ENCODE measurements around the gene RABL2B. TPM values are rescaled to one million over a fixed set of nuclear protein-coding genes. Genes with fewer than 3 reads are reported as not detected.

RABL2B gene
- total RNA-seq, 2 donors from 2014 or later = 10.6 to 18.5 TPM

DNA sequence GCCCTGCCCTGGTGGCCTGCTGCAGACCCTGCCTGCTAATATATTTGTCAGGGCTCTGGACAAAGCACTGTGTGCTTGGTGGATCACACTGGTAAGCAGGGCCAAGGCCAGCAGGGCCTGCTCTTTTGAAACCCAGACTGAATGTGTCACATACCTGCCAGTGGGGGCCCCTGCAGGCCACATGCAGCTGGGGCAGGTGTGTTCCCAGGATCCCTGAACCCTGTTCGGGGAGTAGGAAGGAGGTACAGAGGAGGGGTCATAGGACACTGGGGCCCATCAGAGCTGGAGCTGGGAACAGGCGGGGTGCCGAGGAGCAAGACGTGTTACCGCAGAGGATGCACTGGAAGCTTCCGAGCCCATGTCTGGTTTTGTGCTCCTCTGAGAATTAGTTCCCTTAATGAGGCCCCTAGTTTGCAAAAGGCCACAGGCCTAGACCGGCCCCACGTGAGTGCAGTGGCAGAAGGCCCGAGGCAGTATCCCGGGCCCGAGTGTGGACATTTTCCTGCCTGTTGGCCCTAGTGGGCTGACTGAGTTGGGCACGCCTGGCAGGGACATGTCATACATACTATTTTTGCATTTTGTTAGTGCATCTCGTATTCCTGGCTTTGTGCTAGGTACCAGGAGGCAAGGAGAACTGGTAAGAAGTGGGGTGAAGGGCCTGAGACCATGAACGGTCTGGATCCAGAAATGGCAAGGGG, 56.6 kb downstream of the RABL2B start:
- H3K9me3 ChIP-seq = no peaks in the 10 kb centered on the region
- no peaks in the 10 kb centered on the region for H3K36me3 ChIP-seq (replicated peaks in 1 of 2; ENCODE audit: insufficient read depth in 1 of 2, low read depth in 2 of 2)
- no peak overlapping the region for H3K4me3 ChIP-seq
- H3K27ac ChIP-seq = no peak overlapping the region
- peaks cover 4% of the 10 kb centered on the region for H3K4me1 ChIP-seq
- ATAC-seq = no peak
- peaks cover 0 to 2% of the 10 kb centered on the region in 2 donors for H3K27me3 ChIP-seq
- TF ChIP-seq, protein P1, sequence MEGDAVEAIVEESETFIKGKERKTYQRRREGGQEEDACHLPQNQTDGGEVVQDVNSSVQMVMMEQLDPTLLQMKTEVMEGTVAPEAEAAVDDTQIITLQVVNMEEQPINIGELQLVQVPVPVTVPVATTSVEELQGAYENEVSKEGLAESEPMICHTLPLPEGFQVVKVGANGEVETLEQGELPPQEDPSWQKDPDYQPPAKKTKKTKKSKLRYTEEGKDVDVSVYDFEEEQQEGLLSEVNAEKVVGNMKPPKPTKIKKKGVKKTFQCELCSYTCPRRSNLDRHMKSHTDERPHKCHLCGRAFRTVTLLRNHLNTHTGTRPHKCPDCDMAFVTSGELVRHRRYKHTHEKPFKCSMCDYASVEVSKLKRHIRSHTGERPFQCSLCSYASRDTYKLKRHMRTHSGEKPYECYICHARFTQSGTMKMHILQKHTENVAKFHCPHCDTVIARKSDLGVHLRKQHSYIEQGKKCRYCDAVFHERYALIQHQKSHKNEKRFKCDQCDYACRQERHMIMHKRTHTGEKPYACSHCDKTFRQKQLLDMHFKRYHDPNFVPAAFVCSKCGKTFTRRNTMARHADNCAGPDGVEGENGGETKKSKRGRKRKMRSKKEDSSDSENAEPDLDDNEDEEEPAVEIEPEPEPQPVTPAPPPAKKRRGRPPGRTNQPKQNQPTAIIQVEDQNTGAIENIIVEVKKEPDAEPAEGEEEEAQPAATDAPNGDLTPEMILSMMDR (IDR thresholded peaks at IDR 0.05) = no peak
- TF ChIP-seq POLR2A (IDR thresholded peaks at IDR 0.05) = no peak
- 88 to 92% methylated on average over 14 of the region's 14 CpGs for WGBS, 2 donors
- DNase-seq = peak in 1 of 4 donors; percentile 5
- intact Hi-C loops (cut with DNase I) = no loop called here

DNA sequence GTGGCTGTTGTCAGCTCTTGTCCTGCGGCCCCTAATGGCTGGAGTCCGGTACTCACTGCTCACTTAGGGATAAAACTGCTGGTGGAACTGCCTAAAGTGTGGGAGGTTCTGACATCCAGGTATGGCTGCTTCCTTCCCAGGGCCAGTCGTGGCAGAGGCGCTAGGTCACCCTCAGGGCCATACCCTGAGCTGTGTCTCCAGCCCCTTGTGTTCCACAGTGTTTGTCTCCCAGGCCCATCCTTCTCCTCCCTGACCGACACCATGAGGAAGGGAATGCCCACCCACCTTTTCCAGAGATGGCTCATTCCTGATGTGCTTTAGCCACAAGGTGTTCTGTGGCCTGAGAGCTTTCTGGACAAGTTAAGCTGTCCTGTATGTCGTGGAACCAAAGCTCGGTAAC, 57.8 kb downstream of the RABL2B start:
- 77 to 93% methylated on average over 2 to 7 of the region's 7 CpGs for WGBS, 2 donors
- Histone ChIP-seq H3K36me3 (replicated peaks in 1 of 2; ENCODE audit: insufficient read depth in 1 of 2, low read depth in 2 of 2) (no peaks in the 10 kb centered on the region), H3K27me3 (no peaks in the 10 kb centered on the region), H3K4me3 (no peak overlapping the region), H3K9me3 (no peaks in the 10 kb centered on the region), H3K4me1 (peaks cover 3% of the 10 kb centered on the region), H3K27ac (no peak overlapping the region)
- ATAC-seq (no peak), DNase-seq (no peak)
- intact Hi-C loops (cut with DNase I) = no loop called here
- TF ChIP-seq POLR2A (IDR thresholded peaks at IDR 0.05) = no peak
- TF ChIP-seq, protein P1 (IDR thresholded peaks at IDR 0.05) = no peak

DNA sequence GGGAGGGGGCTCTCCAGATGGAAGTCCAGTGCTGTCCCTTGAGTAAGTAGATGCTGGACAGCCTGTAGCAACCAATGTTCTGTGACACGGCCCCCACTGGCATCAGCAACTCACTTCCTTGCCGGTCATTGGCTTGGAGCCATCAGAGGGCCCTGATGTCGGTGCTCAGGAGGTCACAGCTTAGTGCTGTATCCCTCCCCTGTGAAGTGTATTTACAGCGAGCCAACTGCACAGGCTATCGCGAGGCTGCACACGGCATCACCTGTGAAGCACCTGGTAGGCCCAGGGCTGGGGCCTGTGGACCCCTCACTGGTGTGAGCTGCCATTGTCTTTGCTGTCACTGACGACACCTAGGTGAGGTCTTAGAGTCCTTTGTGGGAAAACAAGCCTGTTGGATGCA, 58.8 kb downstream of the RABL2B start:
- intact Hi-C loops (cut with DNase I) = no loop called here
- no peak for DNase-seq

DNA sequence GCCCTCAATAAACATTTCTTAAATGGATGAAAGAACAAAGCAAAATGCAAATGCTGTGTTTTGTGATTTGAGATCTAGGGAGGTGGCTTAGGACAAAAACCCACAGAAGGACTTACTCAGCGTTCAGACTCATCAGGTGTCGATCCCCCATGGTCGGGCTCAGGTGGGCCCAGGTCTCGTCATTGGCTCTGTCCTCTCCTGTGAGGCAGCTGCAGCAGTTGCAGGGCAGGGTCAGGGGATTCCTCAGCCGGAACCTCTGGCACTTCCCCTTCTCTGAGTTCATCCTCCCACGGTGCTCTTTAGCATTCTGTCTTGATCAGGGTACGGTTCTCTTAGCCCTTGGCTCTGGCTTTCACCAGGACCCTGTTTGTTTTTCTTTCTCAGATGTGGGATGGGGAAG, 59.4 kb downstream of the RABL2B start:
- intact Hi-C loops (cut with DNase I) = no loop called here
- Histone ChIP-seq H3K4me3 (no peak overlapping the region), H3K9me3 (no peaks in the 10 kb centered on the region), H3K36me3 (replicated peaks in 1 of 2; ENCODE audit: insufficient read depth in 1 of 2, low read depth in 2 of 2) (no peaks in the 10 kb centered on the region), H3K27ac (no peak overlapping the region), H3K27me3 (no peaks in the 10 kb centered on the region), H3K4me1 (peaks cover 11% of the 10 kb centered on the region)
- WGBS, 2 donors = 77 to 85% methylated on average over 7 of the region's 7 CpGs
- ATAC-seq (no peak), DNase-seq (no peak)
- TF ChIP-seq, protein P1 (IDR thresholded peaks at IDR 0.05) = no peak
- TF ChIP-seq POLR2A (IDR thresholded peaks at IDR 0.05) = no peak

More for the DNA sequence above, 58.8 kb downstream of the RABL2B start:
- ATAC-seq = no peak
- Histone ChIP-seq H3K27me3 (no peaks in the 10 kb centered on the region), H3K4me3 (no peak overlapping the region), H3K9me3 (no peaks in the 10 kb centered on the region), H3K36me3 (replicated peaks in 1 of 2; ENCODE audit: insufficient read depth in 1 of 2, low read depth in 2 of 2) (no peaks in the 10 kb centered on the region), H3K27ac (no peak overlapping the region), H3K4me1 (peaks cover 11% of the 10 kb centered on the region)
- WGBS, 2 donors = 81% methylated on average over 8 of the region's 8 CpGs; no CpG with 5 or more reads in 1 of the 2 donors
- TF ChIP-seq POLR2A (IDR thresholded peaks at IDR 0.05) = no peak
- TF ChIP-seq, protein P1 (IDR thresholded peaks at IDR 0.05) = no peak

All from body of pancreas (tissue), 4 donors.